Stimulated activated naive CD8-positive, alpha-beta T cell treated with anti-CD3 and anti-CD28 coated beads, Interleukin-15, Interleukin-2, amounts not matched to agents 100 ng/mL and 50 ng/mL, for 24 hours (primary cell): ENCODE results near the gene ST3GAL3.

Experiments used
- H3K27ac Mint-ChIP-seq: one replicate; pipeline ENCODE4 v1.8.0; 2021; ENCODE audit warnings: mild to moderate bottlenecking, mixed read lengths
- H3K27me3 Mint-ChIP-seq: one replicate; pipeline ENCODE4 v1.8.0; 2021; ENCODE audit warnings: mixed read lengths
- H3K36me3 Mint-ChIP-seq: one replicate; pipeline ENCODE4 v1.8.0; 2021; ENCODE audit warnings: low read depth, mixed read lengths
- H3K4me1 Mint-ChIP-seq: one replicate; pipeline ENCODE4 v1.8.0; 2021; ENCODE audit warnings: low read depth, mixed read lengths
- H3K4me3 Mint-ChIP-seq: one replicate; pipeline ENCODE4 v1.8.0; 2021; ENCODE audit warnings: mild to moderate bottlenecking, mixed read lengths
- H3K9me3 Mint-ChIP-seq: one replicate; pipeline ENCODE4 v1.8.0; 2021; ENCODE audit warnings: mixed read lengths

ST3GAL3 gene

DNA sequence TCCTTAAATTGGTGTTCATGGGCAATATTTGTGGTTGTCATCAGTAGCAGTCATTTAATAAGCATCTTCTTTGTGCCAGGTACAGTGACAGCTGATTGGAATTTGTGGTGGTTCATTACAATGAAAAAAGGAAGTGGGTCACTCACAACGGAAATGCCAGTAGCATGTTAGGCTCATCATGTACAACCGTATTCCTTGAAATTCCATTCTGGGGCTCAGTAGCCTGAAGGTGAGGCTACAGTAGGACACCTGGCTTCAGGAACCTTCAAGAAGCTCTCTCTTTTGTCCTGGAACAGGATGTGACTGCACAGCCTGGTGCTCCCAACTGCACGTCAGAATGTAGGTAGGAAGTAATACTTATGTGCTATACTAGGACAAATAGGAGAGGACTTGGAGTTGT is 93.9 kb downstream of the ST3GAL3 start:
- H3K4me3 Mint-ChIP-seq: no peak overlapping the region
- peaks cover 4% of the 10 kb centered on the region for H3K36me3 Mint-ChIP-seq
- H3K4me1 Mint-ChIP-seq: peaks cover 14% of the 10 kb centered on the region
- H3K9me3 Mint-ChIP-seq: no peaks in the 10 kb centered on the region
- H3K27ac Mint-ChIP-seq: no peak overlapping the region
- no peaks in the 10 kb centered on the region for H3K27me3 Mint-ChIP-seq

DNA sequence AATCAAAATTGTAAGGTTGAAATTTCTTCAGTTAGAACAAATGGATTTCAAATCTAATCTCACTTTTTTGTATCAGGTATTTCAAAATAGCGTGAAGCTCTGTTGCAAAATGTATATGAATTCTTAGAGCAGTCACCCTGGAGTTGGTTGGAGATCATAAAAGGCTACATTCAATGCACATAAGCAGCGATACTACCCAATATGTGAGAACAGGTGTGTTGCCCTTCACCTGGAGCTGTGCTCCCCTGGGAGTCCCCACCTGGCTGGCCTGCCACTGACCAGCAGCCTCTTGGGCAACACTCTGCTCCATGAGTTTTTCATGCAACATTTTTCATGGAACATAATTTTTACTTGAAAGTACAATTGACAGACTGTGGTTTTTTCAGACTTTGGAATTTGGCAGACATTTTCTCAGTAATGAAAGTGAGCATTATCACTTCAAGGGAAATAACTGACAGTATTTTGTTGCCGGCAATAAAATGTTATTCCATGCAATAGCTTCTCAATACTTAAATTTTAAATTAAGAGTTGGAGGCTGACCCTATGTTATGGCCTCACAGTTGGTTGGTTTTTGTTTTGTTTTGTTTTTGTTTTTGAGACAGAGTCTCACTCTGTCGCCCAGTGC is 95.1 kb downstream of the ST3GAL3 start:
- Mint-ChIP-seq H3K27ac (no peak overlapping the region), H3K4me1 (peaks cover 14% of the 10 kb centered on the region), H3K4me3 (no peak overlapping the region), H3K27me3 (no peaks in the 10 kb centered on the region), H3K36me3 (peaks cover 6% of the 10 kb centered on the region), H3K9me3 (peaks cover under 1% of the 10 kb centered on the region)

DNA sequence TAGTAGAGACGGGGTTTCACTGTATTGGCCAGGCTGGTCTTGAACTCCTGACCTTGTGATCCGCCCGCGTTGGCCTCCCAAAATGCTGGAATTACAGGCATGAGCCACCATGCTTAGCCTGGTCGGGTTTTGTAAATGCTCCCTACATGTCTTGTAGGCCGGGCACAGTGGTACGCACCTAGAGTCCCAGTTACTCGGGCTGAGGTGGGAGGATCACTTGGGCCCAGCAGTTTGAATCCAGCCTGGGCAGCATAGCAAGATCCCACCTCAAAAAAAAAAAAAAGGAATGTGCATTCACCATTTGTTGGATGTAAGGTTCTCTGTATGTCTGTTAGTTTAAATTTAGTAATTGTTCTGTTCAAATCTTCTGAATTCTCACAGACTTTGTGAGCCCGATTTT is 95.8 kb downstream of the ST3GAL3 start:
- Mint-ChIP-seq H3K27ac (no peak overlapping the region), H3K36me3 (peaks cover 10% of the 10 kb centered on the region), H3K4me1 (peaks cover 14% of the 10 kb centered on the region), H3K4me3 (no peak overlapping the region), H3K27me3 (no peaks in the 10 kb centered on the region), H3K9me3 (peaks cover 3% of the 10 kb centered on the region)

DNA sequence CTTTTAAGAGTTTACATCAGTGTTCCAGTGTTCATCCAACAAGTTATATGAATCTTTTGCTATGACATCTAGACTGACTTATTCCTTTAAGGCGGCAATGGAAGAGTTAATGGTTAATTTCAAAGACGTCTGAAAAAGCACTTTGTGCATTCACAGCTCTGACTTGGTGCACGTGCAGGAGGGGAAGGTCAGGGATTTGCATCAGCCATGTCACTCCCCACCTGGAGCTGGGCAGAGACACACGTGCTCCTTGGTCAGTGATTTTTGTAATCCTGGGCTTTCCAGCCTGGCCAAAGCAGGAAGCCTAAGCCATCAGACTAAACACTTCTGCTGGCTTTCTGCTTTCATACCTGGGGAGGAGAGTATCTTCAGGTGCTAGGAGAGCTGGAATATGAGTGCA is 96.3 kb downstream of the ST3GAL3 start:
- Mint-ChIP-seq H3K27me3 (no peaks in the 10 kb centered on the region), H3K27ac (no peak overlapping the region), H3K9me3 (peaks cover 3% of the 10 kb centered on the region), H3K36me3 (peaks cover 15% of the 10 kb centered on the region), H3K4me1 (peaks cover 14% of the 10 kb centered on the region), H3K4me3 (no peak overlapping the region)

DNA sequence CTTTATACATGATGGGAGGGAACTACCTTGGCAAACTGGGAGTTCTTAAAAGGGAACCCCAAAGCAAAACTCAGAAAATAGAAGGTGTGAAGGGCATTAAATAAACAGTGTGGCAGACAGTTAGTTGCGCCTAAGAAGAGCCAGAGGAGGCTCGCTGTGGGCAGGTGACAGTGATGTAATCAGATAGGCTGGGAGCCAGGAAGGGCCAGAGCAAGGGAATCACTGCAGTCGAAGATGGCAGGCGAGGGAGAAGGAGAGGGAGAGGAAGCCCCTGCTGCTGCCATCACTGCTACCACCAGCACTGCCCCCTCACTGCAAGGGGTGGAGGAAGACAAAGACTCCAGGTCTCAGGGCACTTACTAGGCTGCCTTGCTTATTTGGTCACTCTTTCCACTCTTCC is 97.2 kb downstream of the ST3GAL3 start:
- Mint-ChIP-seq H3K36me3 (peaks cover 21% of the 10 kb centered on the region), H3K27me3 (no peaks in the 10 kb centered on the region), H3K9me3 (peaks cover 7% of the 10 kb centered on the region), H3K4me1 (peaks cover 12% of the 10 kb centered on the region), H3K4me3 (no peak overlapping the region), H3K27ac (no peak overlapping the region)

DNA sequence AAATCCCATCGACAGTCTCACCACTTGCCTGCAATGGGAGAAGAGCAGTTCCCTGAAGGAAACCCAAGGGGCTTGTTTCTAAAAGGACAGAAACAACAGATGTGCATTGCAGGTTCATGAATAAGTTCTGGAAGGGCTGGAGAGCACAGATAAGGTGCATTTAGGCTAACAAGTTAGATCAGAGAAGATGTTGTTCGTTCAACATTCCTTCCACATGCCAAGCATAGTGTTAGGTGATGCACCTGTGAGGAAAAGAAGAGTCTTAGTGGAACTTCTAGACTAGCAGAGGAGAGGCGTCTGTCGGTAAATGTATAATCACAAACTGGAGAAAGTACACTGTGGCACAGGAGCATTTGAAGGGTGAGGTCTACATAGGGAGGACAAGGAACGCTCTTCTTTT is 98.0 kb downstream of the ST3GAL3 start:
- Mint-ChIP-seq H3K4me3 (no peak overlapping the region), H3K9me3 (peaks cover 7% of the 10 kb centered on the region), H3K27me3 (no peaks in the 10 kb centered on the region), H3K27ac (no peak overlapping the region), H3K36me3 (peaks cover 21% of the 10 kb centered on the region), H3K4me1 (peaks cover 4% of the 10 kb centered on the region)

DNA sequence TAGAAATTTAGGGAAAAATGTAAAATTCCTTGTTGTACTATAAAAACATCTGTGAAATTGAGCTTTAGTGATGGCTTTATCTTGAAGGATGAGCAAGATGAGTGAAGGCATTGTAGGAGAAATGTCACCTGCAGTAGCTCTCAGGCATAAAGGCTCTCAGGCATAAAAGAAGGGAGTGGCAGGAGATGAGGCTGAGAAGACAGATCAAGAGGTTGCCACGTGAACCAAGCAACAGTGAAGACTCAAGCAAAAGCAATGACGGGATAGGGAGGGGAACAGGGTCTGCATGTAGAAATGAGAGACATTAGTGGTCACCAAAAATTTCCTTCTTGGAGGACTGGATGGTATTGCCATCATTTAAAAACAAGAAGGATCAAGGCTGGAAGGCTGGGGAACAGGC is 98.8 kb downstream of the ST3GAL3 start:
- Mint-ChIP-seq H3K4me1 (no peaks in the 10 kb centered on the region), H3K9me3 (peaks cover 7% of the 10 kb centered on the region), H3K27ac (no peak overlapping the region), H3K4me3 (no peak overlapping the region), H3K27me3 (no peaks in the 10 kb centered on the region), H3K36me3 (peaks cover 26% of the 10 kb centered on the region)

DNA sequence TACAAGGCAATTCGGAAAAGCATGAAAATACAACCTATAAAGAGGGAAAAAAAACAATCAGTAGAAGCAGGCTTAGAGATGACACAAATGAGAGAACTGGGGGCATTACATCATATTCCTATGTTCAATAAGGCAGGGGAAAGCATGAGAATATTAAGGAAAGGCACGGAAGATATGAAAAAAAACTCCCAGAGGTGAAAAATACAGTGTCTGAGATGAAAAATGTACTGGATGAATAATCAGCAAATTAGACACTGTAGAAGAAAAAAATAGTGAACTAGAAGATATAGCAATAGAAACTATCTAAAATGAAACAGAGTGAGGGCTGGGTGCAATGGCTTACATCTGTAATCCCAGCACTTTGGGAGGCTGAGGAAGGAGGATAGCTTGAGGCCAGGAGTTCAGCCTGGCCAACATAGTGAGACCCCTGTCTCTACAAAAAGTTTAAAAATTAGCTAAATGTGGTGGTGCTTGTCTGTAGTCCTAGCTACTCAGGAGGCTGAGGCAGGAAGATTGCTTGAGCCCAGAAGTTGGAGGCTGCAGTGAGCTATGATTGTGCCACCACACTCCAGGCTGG is 101.8 kb downstream of the ST3GAL3 start:
- peaks cover 7% of the 10 kb centered on the region for H3K9me3 Mint-ChIP-seq
- H3K27me3 Mint-ChIP-seq: no peaks in the 10 kb centered on the region
- H3K27ac Mint-ChIP-seq: no peak overlapping the region

DNA sequence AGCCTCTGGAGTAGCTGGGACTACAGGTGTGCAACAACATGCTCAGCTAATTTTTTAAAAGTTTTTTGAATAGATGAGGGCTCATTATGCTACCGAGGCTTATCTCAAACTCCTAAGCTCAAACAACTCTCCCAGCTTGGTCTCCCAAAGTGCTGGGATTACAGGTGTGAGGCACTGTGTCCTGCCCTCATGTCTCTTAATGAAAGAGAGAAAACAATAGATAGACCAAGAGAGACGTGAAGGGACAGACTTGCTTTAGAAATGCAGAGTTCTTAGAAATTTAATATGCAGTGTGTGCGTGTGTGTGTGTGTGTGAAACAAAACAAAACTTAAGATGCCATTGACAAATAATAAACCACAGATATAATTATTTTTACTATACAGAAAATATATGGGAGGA is 105.2 kb downstream of the ST3GAL3 start:
- no peak overlapping the region for H3K27ac Mint-ChIP-seq
- H3K9me3 Mint-ChIP-seq: peaks cover 10% of the 10 kb centered on the region
- no peaks in the 10 kb centered on the region for H3K4me1 Mint-ChIP-seq
- peaks cover 48% of the 10 kb centered on the region for H3K36me3 Mint-ChIP-seq
- no peak overlapping the region for H3K4me3 Mint-ChIP-seq
- H3K27me3 Mint-ChIP-seq: no peaks in the 10 kb centered on the region

More for the DNA sequence above, 101.8 kb downstream of the ST3GAL3 start:
- Mint-ChIP-seq H3K4me1 (no peaks in the 10 kb centered on the region), H3K4me3 (no peak overlapping the region), H3K36me3 (peaks cover 32% of the 10 kb centered on the region)

DNA sequence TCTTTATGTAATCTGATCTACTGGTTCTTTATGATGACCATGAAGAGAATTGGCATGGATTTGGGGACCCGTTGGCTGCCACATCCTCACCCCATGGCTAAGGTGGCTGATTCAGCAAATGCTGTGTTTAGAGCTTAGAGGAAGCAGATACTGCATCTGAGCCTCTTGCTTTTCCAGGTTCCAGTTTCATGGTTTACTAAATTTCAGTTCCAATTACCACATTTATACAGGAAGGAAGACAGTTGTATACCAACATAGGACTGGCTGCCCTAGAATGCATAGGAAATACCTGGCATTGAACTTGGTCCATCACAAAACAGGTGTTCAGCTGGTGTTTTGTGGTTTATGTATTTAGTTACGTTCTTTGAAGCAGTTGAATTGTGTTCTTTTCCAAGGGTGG is 107.1 kb downstream of the ST3GAL3 start:
- Mint-ChIP-seq H3K27ac (peak overlapping the region; percentile 48), H3K36me3 (peaks cover 48% of the 10 kb centered on the region), H3K4me1 (no peaks in the 10 kb centered on the region), H3K4me3 (no peak overlapping the region), H3K9me3 (peaks cover 12% of the 10 kb centered on the region), H3K27me3 (no peaks in the 10 kb centered on the region)

DNA sequence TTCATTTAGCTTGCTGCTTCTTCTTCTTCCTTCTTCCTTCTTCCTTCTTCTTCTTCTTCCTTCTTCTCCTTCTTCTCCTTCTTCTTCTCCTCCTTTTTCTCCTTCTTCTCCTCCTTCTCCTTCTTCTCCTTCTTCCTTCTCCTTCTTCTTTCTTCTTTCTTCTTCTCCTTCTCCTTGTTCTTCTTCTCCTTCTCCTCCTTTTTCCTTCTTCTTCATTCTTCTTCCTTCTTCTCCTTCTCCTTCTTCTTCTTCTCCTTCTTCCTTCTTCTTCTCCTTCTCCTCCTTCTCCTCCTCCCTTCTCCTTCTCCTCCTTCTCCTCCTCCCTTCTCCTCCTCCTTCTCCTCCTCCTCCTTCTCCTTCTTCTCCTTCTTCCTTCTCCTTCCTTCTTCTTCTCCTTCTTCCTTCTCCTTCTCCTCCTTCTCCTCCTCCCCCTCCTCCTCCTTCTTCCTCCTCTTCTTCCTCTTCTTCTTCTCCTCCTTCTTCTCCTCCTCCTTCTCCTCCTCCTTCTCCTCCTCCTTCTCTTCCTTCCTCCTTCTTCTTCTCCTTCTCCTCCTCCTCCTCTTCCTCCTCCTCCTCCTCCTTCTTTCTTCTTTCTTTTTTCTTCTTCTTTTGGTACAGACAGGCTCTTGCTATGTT is 110.1 kb downstream of the ST3GAL3 start:
- H3K27me3 Mint-ChIP-seq: no peaks in the 10 kb centered on the region
- no peaks in the 10 kb centered on the region for H3K4me1 Mint-ChIP-seq
- H3K27ac Mint-ChIP-seq: no peak overlapping the region
- H3K9me3 Mint-ChIP-seq: peaks cover 15% of the 10 kb centered on the region
- H3K4me3 Mint-ChIP-seq: no peak overlapping the region
- H3K36me3 Mint-ChIP-seq: peaks cover 51% of the 10 kb centered on the region

DNA sequence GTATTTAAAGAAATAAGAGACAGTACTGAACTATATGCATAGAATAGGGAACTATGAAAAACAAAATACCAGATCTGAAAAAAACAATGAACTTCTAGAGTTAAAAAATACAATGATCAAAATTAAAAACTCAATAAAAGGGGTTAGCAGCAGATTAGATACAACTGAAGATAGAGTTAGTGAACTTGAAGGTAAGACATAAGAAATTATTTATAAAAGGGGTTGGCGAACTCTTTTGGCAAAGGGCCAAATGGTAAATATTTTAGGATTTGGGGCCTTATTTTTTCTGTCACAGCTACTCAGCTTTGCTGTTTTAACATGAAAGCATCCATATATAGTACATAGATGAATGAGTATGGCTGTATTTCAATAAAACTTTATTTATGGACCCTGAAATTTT is 111.4 kb downstream of the ST3GAL3 start:
- Mint-ChIP-seq H3K27me3 (no peaks in the 10 kb centered on the region), H3K4me3 (no peak overlapping the region), H3K9me3 (peaks cover 15% of the 10 kb centered on the region), H3K4me1 (no peaks in the 10 kb centered on the region), H3K27ac (no peak overlapping the region), H3K36me3 (peaks cover 56% of the 10 kb centered on the region)

DNA sequence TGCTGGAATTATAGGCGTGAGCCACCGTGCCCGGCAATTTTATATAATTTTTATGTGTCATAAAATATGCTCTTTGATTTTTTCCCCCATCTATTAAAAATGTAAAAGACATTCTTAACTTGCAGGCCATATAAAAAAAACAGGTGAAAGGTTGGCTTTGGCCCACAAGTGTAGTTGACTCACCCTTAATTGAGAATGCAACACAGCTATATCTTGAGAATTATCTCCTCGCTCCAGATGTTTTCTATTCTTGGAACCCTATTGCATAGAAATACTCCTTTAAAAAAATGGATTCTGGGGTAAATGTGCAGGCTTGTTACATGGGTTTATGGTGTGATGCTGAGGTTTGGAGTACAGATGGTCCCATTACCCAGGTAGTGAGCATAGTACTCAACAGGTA is 112.0 kb downstream of the ST3GAL3 start:
- H3K4me1 Mint-ChIP-seq: no peaks in the 10 kb centered on the region

DNA sequence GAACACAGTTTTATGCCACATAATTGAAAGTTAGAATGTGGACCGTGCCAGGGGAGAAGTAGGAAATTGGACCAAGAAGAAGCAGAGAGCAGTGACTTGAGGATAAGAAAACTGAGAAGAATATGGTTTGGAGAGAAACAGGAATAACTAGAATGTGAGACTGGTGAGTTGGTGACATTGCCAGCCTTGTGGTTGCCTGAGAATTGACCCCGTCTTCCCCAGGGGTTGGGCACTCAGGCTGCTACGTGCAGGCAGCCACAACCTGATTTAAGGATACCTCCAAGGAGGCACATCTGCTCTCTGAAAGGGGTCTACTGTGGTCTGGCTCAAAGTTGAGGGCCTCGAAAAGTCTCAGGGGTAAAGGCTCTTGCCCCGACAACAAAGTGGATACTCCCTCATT is 114.1 kb downstream of the ST3GAL3 start:
- Mint-ChIP-seq H3K4me3 (no peak overlapping the region), H3K27ac (no peak overlapping the region), H3K27me3 (no peaks in the 10 kb centered on the region), H3K9me3 (peaks cover 10% of the 10 kb centered on the region), H3K36me3 (peaks cover 33% of the 10 kb centered on the region), H3K4me1 (no peaks in the 10 kb centered on the region)

More for the DNA sequence above, 112.0 kb downstream of the ST3GAL3 start:
- no peak overlapping the region for H3K4me3 Mint-ChIP-seq
- no peaks in the 10 kb centered on the region for H3K27me3 Mint-ChIP-seq
- H3K36me3 Mint-ChIP-seq: peaks cover 51% of the 10 kb centered on the region
- H3K27ac Mint-ChIP-seq: no peak overlapping the region
- peaks cover 15% of the 10 kb centered on the region for H3K9me3 Mint-ChIP-seq

DNA sequence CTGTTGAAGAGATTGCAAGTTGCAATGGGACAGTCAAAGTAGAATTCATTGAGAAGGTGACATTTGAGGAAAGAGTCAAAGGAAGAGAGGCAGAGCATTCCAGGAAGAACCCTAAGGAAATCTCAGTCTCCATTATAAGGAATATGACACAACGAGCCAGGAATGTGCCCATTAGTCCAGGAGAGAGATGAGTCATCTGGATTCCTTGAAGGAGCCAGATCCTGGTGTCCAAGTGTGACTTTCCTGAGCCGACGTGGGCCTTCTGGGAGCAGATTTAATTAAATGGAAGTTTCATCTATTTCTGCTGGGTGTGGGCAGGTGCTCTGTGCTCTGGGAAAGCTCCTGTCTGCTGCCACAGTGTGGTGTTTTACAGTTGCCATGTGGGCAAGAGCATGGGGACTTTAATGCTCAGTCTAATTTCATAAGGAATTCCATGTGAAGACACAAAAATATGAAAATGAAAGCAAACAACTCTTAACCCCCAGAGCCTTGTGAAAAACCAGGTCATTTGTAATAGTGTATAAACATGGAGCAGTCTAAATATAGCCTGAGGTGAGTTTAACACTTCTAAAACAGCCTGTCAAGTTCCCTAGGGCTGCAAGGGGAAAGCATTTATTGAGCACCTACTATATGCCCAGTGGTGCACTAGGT is 114.8 kb downstream of the ST3GAL3 start:
- Mint-ChIP-seq H3K9me3 (peaks cover 10% of the 10 kb centered on the region), H3K36me3 (peaks cover 33% of the 10 kb centered on the region), H3K4me1 (no peaks in the 10 kb centered on the region)

More for the DNA sequence above, 114.8 kb downstream of the ST3GAL3 start:
- H3K4me3 Mint-ChIP-seq: no peak overlapping the region
- H3K27me3 Mint-ChIP-seq: no peaks in the 10 kb centered on the region
- no peak overlapping the region for H3K27ac Mint-ChIP-seq
